HepG2 (cell line): ENCODE data around the gene FAIM2. TPM values are rescaled to one million over a fixed set of nuclear protein-coding genes. Genes with fewer than 3 reads are reported as not detected.
A peak's percentile ranks its signal among the peaks of the same experiment; 100 is the strongest.

Experiments used
- CCAR2 ChIP-seq: fragments of 200-400 bp; formaldehyde crosslinking; optimal IDR thresholded peaks from 2 replicates; pipeline ENCODE3; 2018; ENCODE audit warnings: low read depth, mild to moderate bottlenecking, low read length, moderate library complexity
- KLF16 ChIP-seq, 2 experiments: sonication (generic) in 1 of 2; formaldehyde crosslinking in 1 of 2; IDR thresholded peaks; 2 replicates each; pipeline versions ENCODE4 v1.6.1 to v1.8.0; 2016 to 2023; ENCODE audit warnings: missing genetic modification reagents in 2 of 2, missing compliant biosample characterization in 1 of 2
- MIER2 ChIP-seq: IDR thresholded peaks from 2 replicates; pipeline ENCODE4 v1.6.1; 2016; ENCODE audit warnings: missing biosample characterization, missing genetic modification reagents
- NR2F6 ChIP-seq, 2 experiments: IDR thresholded peaks; 2 replicates each; pipeline ENCODE4 v1.6.1; 2016; ENCODE audit warnings: antibody characterized with exemption in 1 of 2, mild to moderate bottlenecking in 1 of 2
- PRDM10 ChIP-seq: sonication (generic); formaldehyde crosslinking; IDR thresholded peaks from 2 replicates; pipeline ENCODE4 v1.4.0; 2020; ENCODE audit warnings: low read depth, missing genetic modification reagents
- RBM22 ChIP-seq: fragments of 200-400 bp; formaldehyde crosslinking; optimal IDR thresholded peaks from 2 replicates; pipeline ENCODE3; 2017; ENCODE audit warnings: mild to moderate bottlenecking, low read length, moderate library complexity
- REL ChIP-seq: sonication (generic); formaldehyde crosslinking; conservative IDR thresholded peaks from 2 replicates; pipeline ENCODE4 v1.8.0; 2022; ENCODE audit warnings: mild to moderate bottlenecking, missing genetic modification reagents, moderate library complexity
- RFXANK ChIP-seq: IDR thresholded peaks from 2 replicates; pipeline ENCODE4 v1.6.1; 2016
- SNAI1 ChIP-seq: sonication (generic); formaldehyde crosslinking; IDR thresholded peaks from 2 replicates; pipeline ENCODE4 v1.5.0; 2020; ENCODE audit warnings: mild to moderate bottlenecking, missing genetic modification reagents, borderline replicate concordance
- SPEN ChIP-seq: sonication (generic); formaldehyde crosslinking; IDR thresholded peaks from 2 replicates; pipeline ENCODE4 v1.5.1; 2020; ENCODE audit warnings: low read depth, mild to moderate bottlenecking, missing genetic modification reagents
- TP53 ChIP-seq: sonication (generic); formaldehyde crosslinking; conservative IDR thresholded peaks from 2 replicates; pipeline ENCODE4 v1.4.0; 2020; ENCODE audit warnings: missing genetic modification reagents
- ZBTB14 ChIP-seq: sonication (generic); formaldehyde crosslinking; IDR thresholded peaks from 2 replicates; pipeline ENCODE4 v1.4.0; 2020; ENCODE audit warnings: missing genetic modification reagents
- ZEB1 ChIP-seq: IDR thresholded peaks from 2 replicates; pipeline ENCODE4 v1.6.1; 2012; ENCODE audit warnings: mild to moderate bottlenecking, low read depth, inconsistent platforms; ENCODE audit not compliant: insufficient replicate concordance
- ZFP1 ChIP-seq: IDR thresholded peaks from 2 replicates; pipeline ENCODE4 v1.6.1; 2016
- ZFP37 ChIP-seq: sonication (generic); formaldehyde crosslinking; IDR thresholded peaks from 2 replicates; pipeline ENCODE4 v1.4.0; 2020; ENCODE audit warnings: missing genetic modification reagents, borderline replicate concordance
- ZNF142 ChIP-seq: sonication (generic); formaldehyde crosslinking; IDR thresholded peaks from 2 replicates; pipeline ENCODE4 v1.4.0; 2020; ENCODE audit warnings: missing genetic modification reagents
- ZNF746 ChIP-seq: sonication (generic); formaldehyde crosslinking; IDR thresholded peaks from 2 replicates; pipeline ENCODE4 v1.8.0; 2022; ENCODE audit warnings: mild to moderate bottlenecking, missing genetic modification reagents
- ZNF766 ChIP-seq: sonication (generic); formaldehyde crosslinking; IDR thresholded peaks from 2 replicates; pipeline ENCODE4 v1.5.0; 2020; ENCODE audit warnings: missing genetic modification reagents, borderline replicate concordance
- ZNF841 ChIP-seq: sonication (generic); formaldehyde crosslinking; IDR thresholded peaks from 2 replicates; pipeline ENCODE4 v1.8.1; 2023; ENCODE audit warnings: missing genetic modification reagents, borderline replicate concordance
- polyA plus RNA-seq, 8 experiments: library from polyadenylated mRNA; depleted of rRNA in 3 of 8; stranded (reverse) in 7 of 8; unstranded in 1 of 8; fragments of >200 nt; fragmentation: Illumina TruSeq in 4 of 8; extraction: Trizol in 4 of 8; gene quantifications; 2 replicates each; pipeline versions ENCODE4 v1.2.1 to v1.2.3, GENCODE V29; 2011 to 2016; ENCODE audit warnings: low read depth in 4 of 8, missing spikeins in 1 of 8, mixed read lengths in 1 of 8; ENCODE audit not compliant: insufficient read depth in 1 of 8
- total RNA-seq, 5 experiments: library from RNA; depleted of rRNA; stranded (reverse); fragments of >200 nt; fragmentation: Illumina TruSeq; extraction: Trizol; gene quantifications; 2 replicates each; pipeline ENCODE4 v1.2.3, GENCODE V29; 2016; ENCODE audit warnings: low read depth in 1 of 5

FAIM2 gene
- total and polyA plus RNA-seq, 2 of the 13 experiments (the other 11 are each of a cell fraction or from before 2014, with no cell fraction given): not detected

- TF ChIP-seq CCAR2: no peak
- TF ChIP-seq ZNF142 (CRISPR knock-in tag): no peak; the same call in 1 of the 2 replicates
- no peak for TF ChIP-seq PRDM10 (CRISPR knock-in tag)
- TF ChIP-seq ZBTB14: 0 out of 2 replicates have a peak, but pooled peaks have one; percentile 45
- TF ChIP-seq MIER2: no peak
- TF ChIP-seq ZNF841 (CRISPR knock-in tag): no peak
- no peak for TF ChIP-seq NR2F6 (IDR thresholded peaks at IDR 0.05)
- TF ChIP-seq NR2F6 (CRISPR knock-in tag; IDR thresholded peaks at IDR 0.05): 0 out of 2 replicates have a peak, but pooled peaks have one; percentile 19
- TF ChIP-seq SPEN (CRISPR knock-in tag): peak; percentile 88
- TF ChIP-seq REL (CRISPR knock-in tag): no peak
- no peak for TF ChIP-seq TP53 (CRISPR knock-in tag)
- no peak for TF ChIP-seq RBM22
- TF ChIP-seq ZNF766 (CRISPR knock-in tag): 0 out of 2 replicates have a peak, but pooled peaks have one; percentile 54
- no peak for TF ChIP-seq KLF16 (CRISPR knock-in tag; IDR thresholded peaks at IDR 0.05)
- TF ChIP-seq ZFP37 (CRISPR knock-in tag): no peak
- TF ChIP-seq ZFP1 (CRISPR knock-in tag): no peak
- TF ChIP-seq ZNF746: no peak
- no peak for TF ChIP-seq ZEB1
- TF ChIP-seq SNAI1 (CRISPR knock-in tag): peak; percentile 74; the same call in 1 of the 2 replicates
- peak; percentile 10; the same call in 1 of the 2 replicates for TF ChIP-seq RFXANK (CRISPR knock-in tag)
These were observed 61.0 kb downstream of the FAIM2 start, which contains the start of gene BCDIN3D (continued) for GRCh38 chr12:49842519-49843352.
